ENCODE measurements around the gene BAAT. TPM values are rescaled to one million over a fixed set of nuclear protein-coding genes. Genes with fewer than 3 reads are reported as not detected.
A peak's percentile ranks its signal among the peaks of the same experiment; 100 is the strongest.

Gene BAAT
- polyA plus RNA-seq, 1 donor (not counting 4 experiments of a cell fraction or from before 2014, with no cell fraction given): 0.14 TPM

GRCh38 chr9:101398068-101398929 lies 13.5 kb upstream of the BAAT start, which contains the start of the genes MRPL50 and ZNF189:
Gene MRPL50, minus strand, starts transcription at chr9:101398618. Its CDS starts 26 bp downstream, at chr9:101398592.
Gene ZNF189, plus strand, starts transcription at chr9:101398851. Its CDS starts 306 bp downstream, at chr9:101399157.
- dilution Hi-C loops (cut with MboI; ENCODE audit: extremely low pct_ligation_motif_present, low sequenced_read_pairs): no loop called here
- Histone ChIP-seq H3K4me3 (ENCODE audit: control insufficient read depth in 2 of 3, extremely low read depth in 1 of 3, insufficient read depth in 2 of 3, low read depth in 1 of 3, low read length in 3 of 3) (peak within 1 kb of the TSS; percentile 85 to 99 (median 96)), H3K9ac (ENCODE audit: control insufficient read depth, extremely low read depth, insufficient read depth, low read length) (peak within 1 kb of the TSS; percentile 98), H3K36me3 (ENCODE audit: control insufficient read depth in 2 of 2, extremely low read depth in 1 of 2, insufficient read depth in 2 of 2, low read length in 2 of 2) (peaks cover 9 to 12% of the 10 kb centered on the region in 2 experiments), H3K4me2 (ENCODE audit: control insufficient read depth, extremely low read depth, insufficient read depth, low read depth, low read length) (peak within 1 kb of the TSS; percentile 98), H4K20me1 (ENCODE audit: control insufficient read depth, extremely low read depth, insufficient read depth, low read length) (no peaks in the 10 kb centered on the region), H2AFZ (ENCODE audit: control insufficient read depth, low read length) (peak within 1 kb of the TSS; percentile 100), H3K27me3 (ENCODE audit: control insufficient read depth, extremely low read depth, insufficient read depth, low read length) (no peaks in the 10 kb centered on the region), H3K79me2 (ENCODE audit: control insufficient read depth, insufficient read depth, low read length) (peaks cover 82% of the 10 kb centered on the region), H3K9me3 (ENCODE audit: control insufficient read depth, low read depth, low read length) (peaks cover 2% of the 10 kb centered on the region), H3K4me1 (ENCODE audit: control insufficient read depth, extremely low read depth, insufficient read depth, low read length) (peaks cover 10% of the 10 kb centered on the region), H3K27ac (ENCODE audit: control insufficient read depth, insufficient read depth, low read length) (peak within 1 kb of the TSS; percentile 98), H3K9me1 (ENCODE audit: control insufficient read depth, extremely low read depth, insufficient read depth, low read length) (no peaks in the 10 kb centered on the region)
- DNase-seq (ENCODE audit: low read depth, low spot score) (peak; percentile 89), FAIRE-seq (peak; percentile 58)
- TF ChIP-seq CTCF (optimal IDR thresholded peaks at IDR 0.05 in 1 of 3, IDR thresholded peaks at IDR 0.05 in 1 of 3, conservative IDR thresholded peaks at IDR 0.05 in 1 of 3; ENCODE audit: extremely low read depth in 1 of 3, insufficient read depth in 2 of 3, low read length in 3 of 3) (no peak), EZH2 (IDR thresholded peaks at IDR 0.05; ENCODE audit: low read length) (no peak)

GRCh38 chr9:101397746-101398067 lies 12.9 kb upstream of the BAAT start:
- H3K27me3 ChIP-seq (ENCODE audit: control insufficient read depth, extremely low read depth, insufficient read depth, low read length): no peaks in the 10 kb centered on the region
- peaks cover 86% of the 10 kb centered on the region for H3K79me2 ChIP-seq (ENCODE audit: control insufficient read depth, insufficient read depth, low read length)
- TF ChIP-seq CTCF (optimal IDR thresholded peaks at IDR 0.05 in 1 of 3, IDR thresholded peaks at IDR 0.05 in 1 of 3, conservative IDR thresholded peaks at IDR 0.05 in 1 of 3; ENCODE audit: extremely low read depth in 1 of 3, insufficient read depth in 2 of 3, low read length in 3 of 3) (no peak), EZH2 (IDR thresholded peaks at IDR 0.05; ENCODE audit: low read length) (no peak)
- H3K4me1 ChIP-seq (ENCODE audit: control insufficient read depth, extremely low read depth, insufficient read depth, low read length): peaks cover 10% of the 10 kb centered on the region
- peak overlapping the region; percentile 100 for H2AFZ ChIP-seq (ENCODE audit: control insufficient read depth, low read length)
- H3K36me3 ChIP-seq (ENCODE audit: control insufficient read depth in 2 of 2, extremely low read depth in 1 of 2, insufficient read depth in 2 of 2, low read length in 2 of 2): peaks cover 4 to 7% of the 10 kb centered on the region in 2 experiments
- FAIRE-seq: no peak
- H3K9me3 ChIP-seq (ENCODE audit: control insufficient read depth, low read depth, low read length): no peaks in the 10 kb centered on the region
- no peak for DNase-seq (ENCODE audit: low read depth, low spot score)
- peak overlapping the region; percentile 98 for H3K9ac ChIP-seq (ENCODE audit: control insufficient read depth, extremely low read depth, insufficient read depth, low read length)
- H3K9me1 ChIP-seq (ENCODE audit: control insufficient read depth, extremely low read depth, insufficient read depth, low read length): no peaks in the 10 kb centered on the region
- peak overlapping the region; percentile 98 for H3K27ac ChIP-seq (ENCODE audit: control insufficient read depth, insufficient read depth, low read length)
- H3K4me3 ChIP-seq (ENCODE audit: control insufficient read depth in 2 of 3, extremely low read depth in 1 of 3, insufficient read depth in 2 of 3, low read depth in 1 of 3, low read length in 3 of 3): peak overlapping the region; percentile 85 to 99 (median 96)
- dilution Hi-C loops (cut with MboI; ENCODE audit: extremely low pct_ligation_motif_present, low sequenced_read_pairs): no loop called here
- peak overlapping the region; percentile 98 for H3K4me2 ChIP-seq (ENCODE audit: control insufficient read depth, extremely low read depth, insufficient read depth, low read depth, low read length)
- no peaks in the 10 kb centered on the region for H4K20me1 ChIP-seq (ENCODE audit: control insufficient read depth, extremely low read depth, insufficient read depth, low read length)

Measured in keratinocyte (primary cell).